GM21619 (cell line): ENCODE results near the gene ABHD16A.

Experiments
- ATAC-seq: cut with Tn5 transposase; IDR thresholded peaks from one replicate; pipeline ENCODE4 v1.9.1; 2021; ENCODE audit not compliant: unreplicated experiment

ABHD16A gene

GRCh38 chr6:31732029-31732428, 28.9 kb upstream of the ABHD16A start:
- ATAC-seq = no peak

GRCh38 chr6:31730631-31731086, 27.5 kb upstream of the ABHD16A start:
- ATAC-seq = no peak

DNA sequence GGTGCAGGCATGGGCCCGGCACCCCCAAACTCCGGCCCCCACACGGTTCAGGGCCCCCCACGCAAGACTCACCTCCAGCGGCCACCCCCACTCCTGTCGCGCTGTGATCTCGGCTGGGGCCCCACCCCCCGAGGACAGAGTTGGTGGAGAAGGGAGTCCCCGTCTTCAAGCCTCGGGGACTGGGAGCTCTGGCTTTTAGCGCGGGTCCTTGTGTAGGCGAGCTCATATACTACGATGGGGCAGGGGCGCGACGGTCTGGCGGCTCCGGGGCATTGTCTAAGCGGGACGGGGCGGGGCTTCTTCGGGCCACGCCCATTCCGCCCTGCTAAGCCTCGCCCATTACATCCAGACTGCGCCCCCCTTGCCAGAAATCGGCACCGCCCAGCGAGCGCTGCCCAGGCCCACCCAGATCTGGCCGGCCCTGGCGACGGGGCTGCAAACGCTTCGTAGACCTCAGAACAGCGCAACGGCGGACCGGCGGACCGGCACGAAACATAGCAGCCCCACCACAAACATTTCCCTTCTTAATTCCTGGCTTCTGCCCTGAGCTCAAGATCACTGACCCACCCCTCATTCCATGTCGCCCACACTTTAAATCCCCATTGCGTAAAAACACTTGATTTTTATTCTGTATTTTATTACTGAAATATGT, 27.0 kb upstream of the ABHD16A start:
- ATAC-seq = peak; percentile 30

- ATAC-seq = peak; percentile 43
Observed at GRCh38 chr6:31729515-31729978, 26.4 kb upstream of the ABHD16A start.

- ATAC-seq = no peak
Observed at GRCh38 chr6:31728767-31729514, 25.8 kb upstream of the ABHD16A start, which contains the start of gene DDAH2. DDAH2 (minus strand) TSS chr6:31729299; CDS start chr6:31729161, 138 bp downstream.

DNA sequence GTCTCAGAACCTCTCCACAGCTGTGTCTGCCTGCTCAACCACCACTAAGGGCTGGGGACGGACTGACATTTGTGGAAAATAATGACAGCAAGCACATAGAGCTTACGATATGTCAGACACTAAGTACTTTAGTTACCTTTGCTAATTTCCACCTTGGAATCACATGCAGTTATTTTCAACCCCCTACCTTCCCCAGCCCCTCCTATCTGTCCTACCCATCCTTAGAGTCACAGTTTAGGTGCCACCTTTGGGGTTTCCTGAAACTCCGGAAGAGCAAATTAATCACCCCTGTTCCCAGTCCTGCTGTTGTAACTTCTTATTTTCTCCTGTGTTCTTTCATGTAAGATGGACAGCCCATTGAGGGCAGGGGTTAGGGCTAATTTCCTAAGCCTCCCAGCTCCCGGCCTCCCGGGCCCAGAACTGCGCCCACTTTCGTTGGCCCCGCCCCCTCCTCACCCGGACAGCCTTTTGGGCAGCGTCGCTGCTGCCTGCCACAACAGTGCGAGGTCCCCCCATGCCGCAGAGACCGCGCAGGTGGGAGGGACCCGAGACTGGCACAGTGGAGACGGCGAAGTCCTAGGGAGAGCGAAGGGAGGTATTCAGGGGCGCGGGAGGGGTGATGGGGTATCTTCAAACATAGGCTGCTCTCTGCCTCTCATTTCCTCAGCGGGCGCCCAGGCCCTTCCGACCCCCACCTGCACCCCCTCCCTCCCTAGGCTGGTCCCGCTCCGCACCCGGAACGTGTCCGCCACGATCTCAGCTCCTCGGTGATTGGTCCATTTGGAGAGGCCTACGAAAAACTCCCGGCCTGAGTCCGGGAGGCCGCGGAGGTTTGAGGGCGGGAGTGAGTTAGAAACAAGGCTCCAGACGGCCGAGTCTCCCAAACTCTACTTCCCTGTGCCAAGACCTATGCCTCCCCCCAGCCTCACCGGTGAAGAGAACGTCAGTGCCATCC, 24.9 kb upstream of the ABHD16A start:
- ATAC-seq = no peak

- ATAC-seq = no peak
Observed at GRCh38 chr6:31727034-31727716, 24.1 kb upstream of the ABHD16A start.

GRCh38 chr6:31725502-31726350, 22.6 kb upstream of the ABHD16A start:
- ATAC-seq = no peak

GRCh38 chr6:31723980-31724691, 21.0 kb upstream of the ABHD16A start:
- no peak for ATAC-seq

DNA sequence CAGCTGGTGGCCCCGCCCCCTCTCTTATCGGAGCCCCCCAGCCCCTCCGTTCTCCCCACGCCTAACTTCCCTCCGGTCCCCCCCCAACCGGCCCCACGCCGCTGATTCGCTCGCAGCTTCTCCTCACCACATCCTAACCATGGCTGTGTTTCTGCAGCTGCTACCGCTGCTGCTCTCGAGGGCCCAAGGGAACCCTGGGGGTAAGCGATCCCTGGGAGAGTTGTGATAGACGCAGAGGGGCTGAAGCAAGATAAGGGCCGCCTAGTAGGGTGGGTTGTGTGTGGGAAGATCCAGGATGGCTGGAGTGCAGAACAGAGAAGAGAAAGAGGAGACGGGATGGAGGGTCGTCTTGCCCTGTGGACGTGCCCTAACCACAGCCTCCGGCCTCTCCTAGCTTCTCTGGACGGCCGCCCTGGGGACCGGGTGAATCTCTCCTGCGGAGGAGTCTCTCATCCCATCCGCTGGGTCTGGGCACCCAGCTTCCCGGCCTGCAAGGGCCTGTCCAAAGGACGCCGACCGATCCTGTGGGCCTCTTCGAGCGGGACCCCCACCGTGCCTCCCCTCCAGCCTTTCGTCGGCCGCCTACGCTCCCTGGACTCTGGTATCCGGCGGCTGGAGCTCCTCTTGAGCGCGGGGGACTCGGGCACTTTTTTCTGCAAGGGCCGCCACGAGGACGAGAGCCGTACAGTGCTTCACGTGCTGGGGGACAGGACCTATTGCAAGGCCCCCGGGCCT, 20.3 kb upstream of the ABHD16A start, which contains the start of gene MPIG6B:
Gene MPIG6B, plus strand, starts transcription at position 129 of the 735 bp plus-strand sequence. Its CDS starts 11 bp downstream, at position 140.
- no peak for ATAC-seq

DNA sequence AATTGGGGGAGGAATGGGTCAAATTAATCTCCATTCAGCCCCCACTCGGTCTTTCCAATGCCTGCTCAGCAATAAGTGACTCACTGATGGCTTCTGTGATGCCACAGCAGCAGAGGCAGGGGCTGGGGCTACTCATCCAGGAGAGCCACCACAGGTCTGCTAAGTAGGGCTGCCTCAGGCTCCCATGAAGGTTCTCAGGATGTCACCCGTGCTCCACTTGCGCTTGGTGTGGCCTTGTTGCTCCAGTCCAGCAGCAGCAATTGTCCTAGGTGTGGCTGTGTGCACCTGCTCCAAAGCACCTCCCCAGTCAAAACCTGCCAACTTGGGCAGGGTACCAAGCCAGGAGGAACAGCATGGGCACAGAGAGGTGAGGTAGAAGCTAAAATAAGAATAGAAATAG, 19.0 kb upstream of the ABHD16A start:
- no peak for ATAC-seq

GRCh38 chr6:31721351-31722020, 18.4 kb upstream of the ABHD16A start, which contains the start of gene LY6G6C:
LY6G6C (minus strand) TSS chr6:31721746; CDS start chr6:31721679, 67 bp downstream.
- ATAC-seq = no peak

DNA sequence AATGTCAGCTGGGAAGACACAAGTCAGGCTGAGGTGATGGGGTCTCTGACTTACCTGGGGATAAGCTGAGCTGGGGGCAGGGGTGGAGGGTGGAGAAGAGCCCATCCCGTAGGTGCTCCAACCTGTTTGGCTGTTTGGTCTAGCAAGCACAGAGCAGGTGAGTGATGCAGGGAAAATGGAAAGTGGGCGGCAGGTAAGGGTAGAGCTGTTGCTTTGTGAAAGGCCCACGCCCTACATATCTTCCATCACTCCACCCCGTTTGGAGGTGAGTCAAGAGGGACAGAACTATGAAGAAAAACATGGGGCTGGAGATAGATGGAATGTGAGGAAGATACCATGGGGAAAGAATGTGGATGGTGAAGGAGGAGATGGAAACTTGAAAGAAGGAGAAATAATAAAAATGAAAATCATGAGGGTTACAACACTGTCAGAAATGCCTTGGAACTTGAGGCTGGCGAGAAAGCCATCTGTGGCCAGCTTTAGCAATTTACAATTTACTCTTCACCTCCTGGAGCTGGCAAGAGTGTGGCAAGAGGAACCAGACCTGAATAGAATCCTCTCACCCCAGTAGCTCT, 17.2 kb upstream of the ABHD16A start:
- ATAC-seq = no peak

DNA sequence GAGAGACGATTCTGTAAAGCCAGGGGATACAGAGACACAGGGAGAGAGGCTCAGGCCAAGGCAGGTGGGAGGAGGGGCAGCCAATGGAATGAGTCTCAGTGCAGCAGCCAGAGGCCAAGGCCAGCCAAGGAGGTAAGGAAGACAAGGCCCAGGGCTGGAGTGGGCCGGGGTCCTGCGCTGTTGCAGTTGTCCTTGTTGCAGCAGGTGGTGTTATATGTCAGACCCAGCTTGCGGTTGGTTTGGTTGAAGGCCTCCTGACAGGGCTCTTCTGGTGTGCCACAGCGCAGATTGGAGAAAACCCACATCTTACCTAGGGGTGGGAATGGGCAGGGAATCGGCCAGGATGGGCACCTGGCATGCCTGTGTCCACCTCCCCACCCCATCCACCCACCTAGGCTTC, 15.9 kb upstream of the ABHD16A start:
- ATAC-seq = no peak

GRCh38 chr6:31718265-31718664, 15.1 kb upstream of the ABHD16A start:
- ATAC-seq = no peak

DNA sequence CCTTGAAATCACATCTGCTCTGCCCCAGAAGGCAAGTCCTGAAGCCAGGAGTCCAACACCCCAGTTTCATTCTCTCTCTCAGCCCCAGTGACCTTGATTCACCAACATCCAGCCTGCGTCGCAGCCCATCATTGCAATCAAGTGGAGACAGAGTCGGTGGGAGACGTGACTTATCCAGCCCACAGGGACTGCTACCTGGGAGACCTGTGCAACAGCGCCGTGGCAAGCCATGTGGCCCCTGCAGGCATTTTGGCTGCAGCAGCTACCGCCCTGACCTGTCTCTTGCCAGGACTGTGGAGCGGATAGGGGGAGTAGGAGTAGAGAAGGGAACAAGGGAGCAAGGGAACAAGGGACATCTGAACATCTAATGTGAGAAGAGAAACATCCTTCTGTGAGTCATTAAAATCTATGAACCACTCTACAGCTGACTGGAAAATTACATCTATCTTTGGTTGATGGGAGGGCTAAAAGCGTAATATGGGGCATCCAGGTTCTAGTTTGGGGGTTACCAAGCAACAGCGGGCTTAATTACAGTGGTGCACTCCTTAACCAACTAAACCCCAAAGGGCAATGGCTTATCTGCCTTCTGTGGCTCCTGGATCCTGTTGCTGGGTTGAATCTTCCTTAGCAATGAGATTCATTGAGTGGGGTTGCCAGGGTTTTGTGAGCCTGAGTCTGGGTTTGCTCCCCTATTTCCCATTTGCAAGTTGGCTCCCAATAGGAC, 14.5 kb upstream of the ABHD16A start:
- no peak for ATAC-seq
